Stimulated activated CD4-positive, alpha-beta T cell treated with anti-CD3 and anti-CD28 coated beads, TNF-alpha, amount 100 ng/mL, for 24 hours (primary cell): ENCODE results near the gene EPHA3.
"Not testable (repeated sequence)": the region's sequence is repeated elsewhere in the genome, so short reads cannot be mapped to it uniquely, and the experiment has no call there.

Experiments used
- DNase-seq, 3 experiments: peaks; one replicate each; pipeline ENCODE4 v3.0.0-alpha.2; 2020; ENCODE audit warnings: low read depth in 3 of 3

EPHA3 gene

DNA sequence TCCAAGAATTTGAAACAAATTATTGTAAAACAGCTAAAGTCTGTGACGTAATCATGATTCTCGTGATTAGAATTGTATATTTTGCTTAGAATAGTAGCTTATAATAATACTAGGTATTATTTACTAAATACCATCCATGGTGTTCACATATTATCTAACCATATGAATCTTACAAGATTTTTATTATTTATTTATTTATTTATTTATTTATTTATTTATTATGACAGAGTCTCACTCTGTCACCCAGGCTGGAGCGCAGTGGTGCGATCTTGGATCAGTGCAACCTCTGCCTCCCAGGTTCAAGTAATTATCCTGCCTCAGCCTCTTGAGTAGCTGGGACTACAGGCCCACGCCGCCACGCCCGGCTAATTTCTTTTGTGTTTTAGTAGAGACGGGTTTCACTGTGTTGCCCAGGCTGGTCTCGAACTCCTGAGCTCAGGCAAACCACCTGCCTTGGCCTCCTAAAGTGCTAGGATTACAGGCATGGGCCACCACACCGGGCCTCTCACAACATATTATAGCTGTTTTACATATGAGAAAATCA, 173.5 kb downstream of the EPHA3 start:
- no peak for DNase-seq

- DNase-seq, result no peak
Observed at GRCh38 chr3:89287902-89288508, 180.6 kb downstream of the EPHA3 start.

DNA sequence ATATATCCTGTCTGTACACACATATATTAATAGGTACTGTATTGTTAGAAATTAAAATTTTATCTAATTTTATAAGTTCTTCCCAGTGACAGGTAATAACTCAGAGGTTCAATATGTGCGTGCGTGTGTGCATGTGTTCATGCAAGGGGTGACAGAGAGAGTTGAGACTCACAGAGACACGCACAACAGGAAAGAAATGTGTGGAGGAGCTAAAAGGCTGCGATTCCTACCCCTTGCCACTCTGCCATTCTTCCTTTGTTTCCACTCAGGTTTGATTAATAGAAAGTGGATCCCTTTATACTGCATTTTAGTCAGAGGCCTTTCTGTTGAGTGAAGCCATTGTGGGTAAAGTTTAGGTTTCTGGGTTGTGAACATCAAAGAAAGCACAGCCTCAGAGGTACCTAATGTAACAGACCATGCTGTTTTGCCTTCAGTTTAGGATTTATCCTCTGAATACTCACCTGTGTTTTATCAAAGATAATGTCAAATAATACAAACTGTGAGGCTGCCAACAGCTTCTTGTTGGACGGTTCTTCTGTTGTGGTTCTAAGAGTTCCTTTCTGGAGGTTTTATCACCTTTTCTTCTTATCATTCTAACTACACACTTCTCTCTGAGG, 182.3 kb downstream of the EPHA3 start:
- DNase-seq, result no peak

GRCh38 chr3:89297199-89297598, 189.8 kb downstream of the EPHA3 start:
- DNase-seq, result no peak

- no peak for DNase-seq
Observed at GRCh38 chr3:89300526-89300925, 193.1 kb downstream of the EPHA3 start.

GRCh38 chr3:89300981-89301380, 193.6 kb downstream of the EPHA3 start:
- DNase-seq, result no peak

GRCh38 chr3:89303701-89304100, 196.3 kb downstream of the EPHA3 start:
- DNase-seq, result no peak

DNA sequence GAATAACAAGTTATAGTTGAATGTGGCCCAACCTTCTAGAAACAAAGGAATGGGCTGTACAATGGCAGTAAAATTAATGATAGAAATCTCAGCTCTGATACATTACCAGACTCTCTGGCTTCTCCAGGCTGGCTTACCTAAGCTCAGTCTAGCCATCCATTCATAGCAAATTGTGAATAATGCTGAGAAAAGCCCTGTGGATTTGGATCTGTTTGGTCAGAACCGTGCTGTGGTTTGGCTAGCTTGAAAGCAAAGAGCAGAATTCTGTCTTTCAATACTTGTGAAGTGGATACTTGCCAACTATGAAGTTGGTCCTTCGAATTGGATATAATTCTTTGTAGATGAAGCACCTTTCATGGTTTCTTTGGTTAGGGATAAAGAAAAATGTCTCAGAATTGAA, 199.1 kb downstream of the EPHA3 start:
- DNase-seq, result no peak

DNA sequence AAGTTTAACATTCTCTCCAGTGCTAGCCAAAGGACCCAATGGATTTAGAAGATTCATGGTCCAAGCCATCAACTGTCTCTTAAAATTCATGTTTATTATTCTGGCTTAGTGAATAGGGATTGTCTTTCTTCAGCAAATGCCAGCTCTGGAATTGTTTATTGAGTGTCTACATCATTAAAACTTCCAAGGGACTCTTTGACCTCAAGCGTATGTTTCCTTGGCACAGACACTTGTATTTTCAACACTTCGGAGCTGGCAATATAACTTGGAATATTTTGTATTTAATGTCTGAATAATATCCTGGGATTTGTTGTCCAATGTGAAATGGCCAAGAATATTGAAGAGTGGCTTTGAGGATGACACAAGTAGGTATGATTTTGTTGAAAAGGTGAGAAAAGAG, 204.2 kb downstream of the EPHA3 start:
- no peak for DNase-seq

GRCh38 chr3:89312141-89312540, 204.7 kb downstream of the EPHA3 start:
- DNase-seq, result no peak

DNA sequence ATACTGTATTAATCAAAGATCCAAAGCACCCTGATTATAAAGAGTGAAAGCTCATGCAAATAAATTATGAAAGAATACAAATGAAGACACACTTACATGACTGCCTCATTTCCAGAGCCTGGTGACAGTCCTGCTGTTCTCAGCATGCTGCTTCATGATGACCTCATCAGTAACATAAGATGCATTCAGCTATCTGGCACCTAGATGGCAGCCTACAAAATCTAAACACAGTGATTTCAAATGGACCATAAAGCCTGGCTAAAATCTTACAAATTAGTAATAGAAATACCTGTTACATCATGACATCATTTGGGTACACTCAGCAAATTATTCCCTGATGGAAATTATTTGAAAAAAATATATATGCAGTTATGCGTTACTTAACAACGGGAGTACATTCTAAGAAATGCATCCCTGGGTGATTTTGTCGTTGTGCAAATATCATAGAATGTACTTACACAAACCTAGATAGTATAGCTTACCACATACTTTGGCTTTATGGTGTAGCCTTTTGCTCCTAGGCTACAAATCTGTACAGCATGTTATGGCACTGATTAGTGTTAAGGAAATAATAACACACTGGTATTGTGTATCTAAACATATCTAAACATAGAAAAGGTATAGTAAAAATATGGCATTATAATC, 207.2 kb downstream of the EPHA3 start:
- no peak for DNase-seq

DNA sequence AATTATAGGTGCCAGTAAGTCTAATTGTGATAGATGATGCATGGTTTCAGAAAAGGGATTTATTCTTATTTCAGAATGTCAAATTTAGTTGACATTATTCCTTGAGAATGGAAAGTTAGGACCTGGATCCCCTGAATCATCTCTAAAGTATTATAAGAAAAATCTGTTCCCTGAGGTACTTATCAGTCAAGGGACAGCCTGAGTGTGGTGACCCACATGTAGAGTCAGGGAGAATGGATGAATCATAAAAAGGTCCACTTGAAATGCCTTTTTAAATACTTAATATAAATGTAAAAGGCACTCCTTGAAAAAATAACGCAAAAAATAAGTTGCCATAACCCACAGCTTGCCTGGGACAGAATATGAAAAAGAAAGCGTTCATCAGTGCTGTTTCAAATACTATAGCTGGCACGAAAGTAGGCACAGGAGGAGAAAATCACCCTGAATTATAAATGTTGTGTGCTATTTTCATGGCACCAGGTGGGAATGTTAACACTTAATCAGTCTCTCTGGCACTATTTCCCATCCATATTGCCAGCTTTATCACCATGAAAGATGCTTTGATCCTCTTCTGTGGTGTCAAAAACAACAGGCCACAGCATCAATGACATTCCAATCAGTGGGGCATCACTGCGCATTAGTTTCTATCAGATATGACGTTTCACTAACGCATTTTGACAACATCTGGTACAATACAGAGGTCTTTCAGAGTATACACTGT, 208.5 kb downstream of the EPHA3 start:
- DNase-seq, result no peak

GRCh38 chr3:89320186-89320585, 212.8 kb downstream of the EPHA3 start:
- no peak for DNase-seq

DNA sequence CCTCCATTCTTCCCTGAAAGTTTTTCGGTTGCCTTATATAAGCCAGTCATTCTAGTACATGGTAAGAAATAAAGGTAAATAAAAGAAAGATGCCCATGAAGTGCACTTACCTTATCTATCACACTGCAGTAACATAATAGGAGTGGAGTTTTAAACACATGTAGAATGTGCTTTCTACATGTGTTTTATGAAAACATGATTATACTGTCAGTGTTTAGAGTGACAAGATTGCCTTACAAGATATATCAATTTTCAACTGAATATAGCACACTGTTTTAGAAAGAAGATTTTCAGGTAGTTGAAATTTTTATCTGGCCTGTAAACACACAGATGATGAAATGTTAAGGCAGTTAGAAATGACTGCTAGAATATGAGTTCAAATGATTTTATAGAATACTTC, 219.6 kb downstream of the EPHA3 start:
- no peak for DNase-seq

DNA sequence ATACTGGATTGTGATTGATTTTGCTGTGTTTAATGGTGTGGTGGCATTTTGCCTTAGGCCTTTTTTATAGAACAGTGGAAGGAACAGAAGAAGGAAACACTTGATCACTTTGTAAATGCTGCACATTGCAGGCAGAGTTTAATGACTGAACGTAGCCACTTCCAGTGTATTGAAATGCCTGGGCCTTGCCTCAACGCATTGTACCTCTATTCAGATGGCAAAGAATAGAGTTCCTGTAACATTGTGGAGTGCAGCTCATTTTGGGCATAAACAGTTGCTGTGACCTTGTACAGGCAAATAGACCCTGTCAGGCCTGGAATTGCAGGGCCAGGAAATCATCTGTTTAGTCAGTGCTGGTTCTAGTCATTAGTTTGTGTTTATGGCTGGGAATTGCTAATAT, 225.0 kb downstream of the EPHA3 start:
- no peak for DNase-seq

- no peak for DNase-seq
Observed at GRCh38 chr3:89332793-89333192, 225.4 kb downstream of the EPHA3 start.

- DNase-seq, result no peak
Observed at GRCh38 chr3:89335693-89336092, 228.3 kb downstream of the EPHA3 start.

DNA sequence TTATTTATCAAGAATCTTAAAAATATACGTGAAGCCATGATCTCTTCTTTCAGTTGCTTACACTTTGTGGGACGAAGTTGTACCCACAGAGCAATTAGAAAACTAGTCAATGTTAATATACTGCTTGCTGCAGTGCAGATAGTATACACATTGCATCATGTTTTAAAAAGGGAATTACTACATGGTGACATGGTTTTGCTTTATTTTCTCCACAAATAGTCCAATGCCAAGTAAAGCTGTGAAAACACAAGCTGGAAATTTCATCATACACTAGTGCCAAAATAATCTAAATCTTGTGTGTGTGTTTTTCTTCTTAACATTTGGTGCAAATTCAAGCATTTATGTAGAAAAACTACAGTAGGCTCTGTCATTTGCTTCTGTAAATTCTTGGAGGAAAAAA, 233.0 kb downstream of the EPHA3 start:
- no peak for DNase-seq

DNA sequence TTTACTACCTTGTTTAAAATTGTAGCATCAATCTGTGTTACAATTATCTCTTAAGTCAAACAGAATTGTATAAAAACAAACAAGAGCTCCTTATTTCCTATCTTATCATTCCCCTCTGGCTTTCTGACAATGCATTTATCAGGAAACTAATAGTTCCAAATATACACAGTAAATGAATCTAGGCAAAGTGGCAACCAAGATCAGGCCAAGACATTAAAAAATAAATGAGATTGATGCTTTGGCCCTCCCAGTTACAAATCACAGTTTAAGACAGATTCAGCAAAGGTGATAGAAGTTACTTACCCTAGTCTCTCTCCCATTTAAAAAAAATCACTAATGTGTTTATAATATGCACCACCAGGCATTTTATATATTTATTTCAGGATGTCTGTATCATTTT, 236.7 kb downstream of the EPHA3 start:
- DNase-seq, result no peak

- DNase-seq, result not testable (repeated sequence)
Observed at GRCh38 chr3:89350935-89351334, 243.5 kb downstream of the EPHA3 start.

DNA sequence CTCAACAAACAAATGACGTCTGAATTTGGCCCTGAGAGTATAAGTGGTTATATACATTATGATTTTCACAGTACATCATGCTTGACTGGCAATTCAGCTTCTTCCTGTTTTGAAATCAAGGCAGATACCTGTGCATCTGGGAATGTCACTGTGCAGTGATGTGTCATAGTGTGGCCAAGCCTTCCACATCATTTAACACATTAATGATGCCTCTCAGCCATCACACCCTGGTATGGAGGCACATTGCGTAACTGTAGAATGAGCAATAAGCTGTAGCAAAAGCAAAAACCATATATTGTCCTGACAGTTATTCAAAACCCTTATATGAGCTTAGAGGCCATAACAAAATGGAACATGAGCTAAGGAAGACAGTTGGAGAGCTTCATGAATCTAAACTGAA, 246.0 kb downstream of the EPHA3 start:
- DNase-seq, result no peak

- DNase-seq, result no peak
Observed at GRCh38 chr3:89358281-89358680, 250.9 kb downstream of the EPHA3 start.

GRCh38 chr3:89360156-89360555, 252.7 kb downstream of the EPHA3 start:
- DNase-seq, result no peak
